ENCODE data around the gene RPS6KL1.
"Not testable (repeated sequence)": the region's sequence is repeated elsewhere in the genome, so short reads cannot be mapped to it uniquely, and the experiment has no call there.

Gene RPS6KL1

GRCh38 chr14:74935360-74935680 lies 12.3 kb upstream of the RPS6KL1 start:
- FAIRE-seq: no peak

GRCh38 chr14:74934476-74935359 lies 11.7 kb upstream of the RPS6KL1 start:
- no peak for FAIRE-seq

GRCh38 chr14:74934041-74934440 lies 11.0 kb upstream of the RPS6KL1 start:
- FAIRE-seq: no peak

- FAIRE-seq: not testable (repeated sequence)
Measured at GRCh38 chr14:74932936-74933335, 9.9 kb upstream of the RPS6KL1 start.

- no peak for FAIRE-seq
Measured at GRCh38 chr14:74932401-74932901, 9.4 kb upstream of the RPS6KL1 start.

- not testable (repeated sequence) for FAIRE-seq
Measured at GRCh38 chr14:74931744-74932143, 8.7 kb upstream of the RPS6KL1 start.

- no peak for FAIRE-seq
Measured at GRCh38 chr14:74929242-74929641, 6.2 kb upstream of the RPS6KL1 start.

GRCh38 chr14:74927225-74927624 lies 4.2 kb upstream of the RPS6KL1 start:
- no peak for FAIRE-seq

GRCh38 chr14:74924061-74924460 lies 1.0 kb upstream of the RPS6KL1 start:
- FAIRE-seq: no peak

- FAIRE-seq: no peak
Measured at GRCh38 chr14:74921987-74922751, 891 bp downstream of the RPS6KL1 start.

GRCh38 chr14:74921053-74921620 lies 1.9 kb downstream of the RPS6KL1 start:
- no peak for FAIRE-seq

GRCh38 chr14:74920281-74920680 lies 2.8 kb downstream of the RPS6KL1 start:
- no peak for FAIRE-seq

GRCh38 chr14:74919421-74920165 lies 3.5 kb downstream of the RPS6KL1 start:
- FAIRE-seq: no peak

GRCh38 chr14:74918380-74918779 lies 4.7 kb downstream of the RPS6KL1 start:
- FAIRE-seq: no peak

- no peak for FAIRE-seq
Measured at GRCh38 chr14:74917646-74918081, 5.4 kb downstream of the RPS6KL1 start.

GRCh38 chr14:74917178-74917543 lies 5.9 kb downstream of the RPS6KL1 start:
- no peak for FAIRE-seq

GRCh38 chr14:74915826-74916225 lies 7.2 kb downstream of the RPS6KL1 start:
- FAIRE-seq: no peak

GRCh38 chr14:74915426-74915825 lies 7.6 kb downstream of the RPS6KL1 start:
- FAIRE-seq: no peak

GRCh38 chr14:74913986-74914573 lies 9.0 kb downstream of the RPS6KL1 start:
- no peak for FAIRE-seq

GRCh38 chr14:74913393-74913910 lies 9.6 kb downstream of the RPS6KL1 start:
- no peak for FAIRE-seq

GRCh38 chr14:74912801-74913200 lies 10.3 kb downstream of the RPS6KL1 start:
- FAIRE-seq: no peak

- FAIRE-seq: no peak
Measured at GRCh38 chr14:74912111-74912510, 10.9 kb downstream of the RPS6KL1 start.
